Lower leg skin (tissue), 4 donors: ENCODE measurements around the gene SMO. TPM values are rescaled to one million over a fixed set of nuclear protein-coding genes. Genes with fewer than 3 reads are reported as not detected.
"Not testable (repeated sequence)": the region's sequence is repeated elsewhere in the genome, so short reads cannot be mapped to it uniquely, and the experiment has no call there.

ENCODE experiments used
- DNase-seq, 2 donors: peaks; one replicate each; pipeline ENCODE4 v3.0.0-alpha.2; 2019; ENCODE audit warnings: low spot score in 2 of 2
- H3K4me3 ChIP-seq: fragments of 200-600 bp; sonication (generic); 2 replicates; pipeline ENCODE4 v1.5.1; 2017; ENCODE audit warnings: mild to moderate bottlenecking, low read depth; ENCODE audit not compliant: poor library complexity, severe bottlenecking
- CTCF ChIP-seq, 3 donors: fragments of 450-650 bp; IDR thresholded peaks; one replicate each; pipeline ENCODE4 v1.5.1; 2016; ENCODE audit warnings: antibody characterized with exemption in 3 of 3, mild to moderate bottlenecking in 3 of 3, moderate library complexity in 2 of 3
- POLR2A ChIP-seq, 2 donors: fragments of 450-650 bp; IDR thresholded peaks; one replicate each; pipeline ENCODE4 v1.6.1; 2016 to 2017; ENCODE audit warnings: antibody characterized with exemption in 2 of 2, mild to moderate bottlenecking in 1 of 2, moderate library complexity in 1 of 2
- WGBS, 2 donors: methylation state at CpG; one replicate each; pipeline ENCODE4 v1.1.5; 2018; 5-methylcytosine and 5-hydroxymethylcytosine counted together
- intact Hi-C: fragments of 100-400 bp; cut with DNase I; formaldehyde crosslinking; loops from one replicate; pipeline ENCODE4 v1.15.0; 2023; ENCODE audit warnings: low total_unique reads
- total RNA-seq, 4 donors: library from RNA; depleted of rRNA; stranded (reverse); fragments of >200 nt; gene quantifications; one replicate each; pipeline ENCODE4 v1.1.0, GENCODE V29; 2016

The SMO gene
- total RNA-seq, 4 donors from 2014 or later: 9.7 to 19.4 (median 14.7) TPM

- peak in 1 of 2 donors; percentile 82 for DNase-seq
- 50 to 57% methylated on average over 15 of the region's 15 CpGs for WGBS, 2 donors
- H3K4me3 ChIP-seq: no peak overlapping the region
- intact Hi-C loops: loop anchor here (10.0 kb wide), 2 partner anchors 61 to 151 kb away; no protein-coding TSS in a partner anchor
- TF ChIP-seq CTCF (IDR thresholded peaks at IDR 0.05) (no peak), POLR2A (IDR thresholded peaks at IDR 0.05) (no peak)
These were observed 25.4 kb downstream of the SMO start for GRCh38 chr7:129213828-129214227.

- intact Hi-C loops: loop anchor here (10.0 kb wide), 2 partner anchors 59 to 149 kb away; no protein-coding TSS in a partner anchor
- H3K4me3 ChIP-seq: not testable (repeated sequence)
- DNase-seq: peak in 1 of 2 donors; percentile 36
- 91 to 92% methylated on average over 13 to 15 of the region's 15 CpGs for WGBS, 2 donors
These were observed 27.3 kb downstream of the SMO start for GRCh38 chr7:129215691-129216090.

- H3K4me3 ChIP-seq: not testable (repeated sequence)
- DNase-seq: peak in 1 of 2 donors; percentile 76
- intact Hi-C loops: loop anchor here (10.0 kb wide), 2 partner anchors 59 to 149 kb away; no protein-coding TSS in a partner anchor
- WGBS, 2 donors: 92 to 93% methylated on average over 16 to 20 of the region's 34 CpGs
These were observed 27.8 kb downstream of the SMO start for GRCh38 chr7:129216101-129216715.

- 79 to 84% methylated on average over 8 of the region's 8 CpGs for WGBS, 2 donors
- peak in 1 of 2 donors; percentile 12 for DNase-seq
- intact Hi-C loops: loop anchor here (10.0 kb wide), 2 partner anchors 58 to 148 kb away; no protein-coding TSS in a partner anchor
These were observed 28.5 kb downstream of the SMO start for GRCh38 chr7:129216821-129217416.

GRCh38 chr7:129218514-129219062, 30.2 kb downstream of the SMO start:
- intact Hi-C loops: loop anchor here (10.0 kb wide), 2 partner anchors 56 to 146 kb away; no protein-coding TSS in a partner anchor
- TF ChIP-seq CTCF (IDR thresholded peaks at IDR 0.05): peak in 1 of 3 donors; percentile 91
- TF ChIP-seq POLR2A (IDR thresholded peaks at IDR 0.05): no peak
- no peak overlapping the region for H3K4me3 ChIP-seq
- 14 to 15% methylated on average over 9 of the region's 9 CpGs for WGBS, 2 donors
- DNase-seq: peak; percentile 86 to 96

More at GRCh38 chr7:129216821-129217416, 28.5 kb downstream of the SMO start:
- not testable (repeated sequence) for H3K4me3 ChIP-seq

GRCh38 chr7:129219166-129219565, 30.7 kb downstream of the SMO start:
- not testable (repeated sequence) for H3K4me3 ChIP-seq
- 80 to 92% methylated on average over 4 of the region's 4 CpGs for WGBS, 2 donors

GRCh38 chr7:129222064-129222463, 33.6 kb downstream of the SMO start:
- TF ChIP-seq CTCF (IDR thresholded peaks at IDR 0.05): no peak
- TF ChIP-seq POLR2A (IDR thresholded peaks at IDR 0.05): no peak
- H3K4me3 ChIP-seq: no peak overlapping the region
- intact Hi-C loops: no loop called here
- 38 to 49% methylated on average over 4 of the region's 4 CpGs for WGBS, 2 donors
- peak in 1 of 2 donors; percentile 39 for DNase-seq

More at GRCh38 chr7:129219166-129219565, 30.7 kb downstream of the SMO start:
- peak in 1 of 2 donors; percentile 40 for DNase-seq
- intact Hi-C loops: loop anchor here (10.0 kb wide), 2 partner anchors 56 to 146 kb away; no protein-coding TSS in a partner anchor
